ENCODE results near the gene HTR6.

DNA sequence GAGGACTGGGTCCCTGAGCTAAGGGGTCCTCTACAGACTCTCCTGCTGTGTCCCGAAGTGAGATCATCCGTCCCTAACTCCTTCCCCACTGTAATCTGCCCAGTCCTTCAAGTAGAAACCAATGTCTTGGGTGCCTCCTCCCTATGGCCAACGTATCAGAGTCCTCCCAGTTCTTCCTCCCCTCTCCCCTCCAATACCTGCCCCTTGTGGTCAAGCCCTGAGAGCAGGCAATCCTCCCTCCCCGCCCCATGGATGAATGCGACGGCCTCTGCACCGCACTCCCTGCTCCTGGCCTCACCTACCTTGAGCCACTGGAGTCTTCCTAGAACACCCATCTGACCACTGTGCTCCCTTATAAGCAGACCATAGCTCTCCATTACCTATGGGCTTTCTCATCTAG is 31.1 kb downstream of the HTR6 start:
- TF ChIP-seq, protein P1, sequence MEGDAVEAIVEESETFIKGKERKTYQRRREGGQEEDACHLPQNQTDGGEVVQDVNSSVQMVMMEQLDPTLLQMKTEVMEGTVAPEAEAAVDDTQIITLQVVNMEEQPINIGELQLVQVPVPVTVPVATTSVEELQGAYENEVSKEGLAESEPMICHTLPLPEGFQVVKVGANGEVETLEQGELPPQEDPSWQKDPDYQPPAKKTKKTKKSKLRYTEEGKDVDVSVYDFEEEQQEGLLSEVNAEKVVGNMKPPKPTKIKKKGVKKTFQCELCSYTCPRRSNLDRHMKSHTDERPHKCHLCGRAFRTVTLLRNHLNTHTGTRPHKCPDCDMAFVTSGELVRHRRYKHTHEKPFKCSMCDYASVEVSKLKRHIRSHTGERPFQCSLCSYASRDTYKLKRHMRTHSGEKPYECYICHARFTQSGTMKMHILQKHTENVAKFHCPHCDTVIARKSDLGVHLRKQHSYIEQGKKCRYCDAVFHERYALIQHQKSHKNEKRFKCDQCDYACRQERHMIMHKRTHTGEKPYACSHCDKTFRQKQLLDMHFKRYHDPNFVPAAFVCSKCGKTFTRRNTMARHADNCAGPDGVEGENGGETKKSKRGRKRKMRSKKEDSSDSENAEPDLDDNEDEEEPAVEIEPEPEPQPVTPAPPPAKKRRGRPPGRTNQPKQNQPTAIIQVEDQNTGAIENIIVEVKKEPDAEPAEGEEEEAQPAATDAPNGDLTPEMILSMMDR (IDR thresholded peaks at IDR 0.05; ENCODE audit: borderline replicate concordance, extremely low read depth, low read length, poor library complexity, severe bottlenecking), result no peak
- TF ChIP-seq EZH2 (IDR thresholded peaks at IDR 0.05; ENCODE audit: borderline replicate concordance, low read depth, low read length, severe bottlenecking), result no peak

Data from DND-41 (cell line).